OCI-LY7 (cell line): ENCODE measurements around the gene GATA1.

Experiments
- CTCF ChIP-seq: fragments of 200-600 bp; sonication (generic); conservative IDR thresholded peaks from 2 replicates; pipeline ENCODE4 v1.5.1; 2014; ENCODE audit warnings: mild to moderate bottlenecking, antibody characterized with exemption, low read length, moderate library complexity, mixed read lengths
- EZH2phosphoT487 ChIP-seq: fragments of 200-600 bp; sonication (generic); IDR thresholded peaks from 2 replicates; pipeline ENCODE4 v1.6.1; 2018; ENCODE audit warnings: low read depth, borderline replicate concordance, mild to moderate bottlenecking, mixed run types, antibody characterized with exemption, low read length, moderate library complexity, mixed read lengths

DNA sequence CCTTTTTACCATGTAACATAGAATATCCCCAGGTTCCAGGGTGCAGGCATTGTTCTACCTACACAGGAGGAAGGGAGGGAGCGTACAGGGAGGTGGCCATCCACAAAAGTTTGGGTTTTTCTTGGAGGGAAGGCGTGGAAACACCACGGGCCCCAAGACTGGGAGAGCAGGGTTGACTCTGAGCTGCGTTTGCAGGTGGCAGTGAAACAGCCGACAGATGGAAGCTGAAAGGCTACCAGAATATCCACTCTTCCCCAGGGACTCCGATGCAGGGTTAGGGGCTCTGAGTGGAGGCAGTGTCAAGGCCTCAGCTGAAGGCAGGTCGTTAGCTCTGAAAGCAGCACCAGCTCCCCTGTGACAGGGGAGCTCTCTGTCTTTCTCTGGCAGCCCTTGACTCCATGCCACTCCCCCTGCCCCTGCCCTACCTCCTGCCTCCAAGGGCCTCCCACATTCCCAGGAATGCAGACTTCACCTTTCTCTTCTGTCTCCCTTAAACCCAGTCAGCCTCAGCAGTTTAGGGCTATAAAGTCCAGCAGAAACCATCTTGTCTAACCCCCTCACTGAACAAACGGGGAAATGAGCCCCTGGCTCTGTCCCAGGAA, 38.9 kb upstream of the GATA1 start:
- TF ChIP-seq CTCF (no peak), EZH2phosphoT487 (no peak)
